Aorta (tissue), 5 donors: ENCODE measurements around the gene MORF4L1. TPM values are rescaled to one million over a fixed set of nuclear protein-coding genes. Genes with fewer than 3 reads are reported as not detected.
A peak's percentile ranks its signal among the peaks of the same experiment; 100 is the strongest.

Experiments used
- ATAC-seq: fragments of 200-7000 bp; cut with Tn5 transposase; one replicate; pipeline ENCODE4 v1.9.1; 2022; ENCODE audit warnings: moderate library complexity; ENCODE audit not compliant: low FRiP score
- DNase-seq, 2 donors: peaks; one replicate each; pipeline ENCODE4 v3.0.0-alpha.2; 2020
- H3K27ac ChIP-seq, 2 donors: one replicate each; pipeline ENCODE4 v1.5.1; 2013; ENCODE audit warnings: low read length in 2 of 2, mild to moderate bottlenecking in 2 of 2, moderate library complexity in 2 of 2, control low read depth in 1 of 2, inconsistent platforms in 1 of 2, low read depth in 1 of 2
- H3K27me3 ChIP-seq, 2 donors: one replicate each; pipeline ENCODE4 v1.6.1; 2013; ENCODE audit warnings: control low read depth in 1 of 2, low read length in 1 of 2, mild to moderate bottlenecking in 1 of 2, moderate library complexity in 1 of 2; ENCODE audit not compliant: insufficient read depth in 2 of 2, control insufficient read depth in 1 of 2
- H3K36me3 ChIP-seq, 2 donors: one replicate each; pipeline ENCODE4 v1.6.1; 2013; ENCODE audit warnings: control low read depth in 1 of 2, low read length in 1 of 2, mild to moderate bottlenecking in 1 of 2; ENCODE audit not compliant: insufficient read depth in 2 of 2, control insufficient read depth in 1 of 2
- H3K4me1 ChIP-seq, 2 donors: one replicate each; pipeline ENCODE4 v1.6.1; 2013; ENCODE audit warnings: low read length in 2 of 2, control low read depth in 1 of 2, mild to moderate bottlenecking in 1 of 2, moderate library complexity in 1 of 2; ENCODE audit not compliant: insufficient read depth in 2 of 2, control insufficient read depth in 1 of 2
- H3K4me3 ChIP-seq, 2 donors: one replicate each; pipeline ENCODE4 v1.5.1; 2013; ENCODE audit warnings: low read length in 2 of 2, control low read depth in 1 of 2, mild to moderate bottlenecking in 1 of 2
- H3K9me3 ChIP-seq: one replicate; pipeline ENCODE4 v1.6.1; 2013; ENCODE audit warnings: mild to moderate bottlenecking, low read length; ENCODE audit not compliant: control insufficient read depth
- WGBS, 2 donors: extraction: QIAGEN DNeasy Blood & Tissue Kit; methylation state at CpG; one replicate each; pipeline ENCODE4 v1.1.7; 2013; 5-methylcytosine and 5-hydroxymethylcytosine counted together
- intact Hi-C, 2 donors: fragments of 100-400 bp; cut with DNase I; formaldehyde crosslinking; loops; one replicate each; pipeline versions ENCODE4 v1.14.2 to v1.15.0; 2022
- polyA plus RNA-seq, 2 donors: library from polyadenylated mRNA; stranded (reverse); fragments of 200-250 nt; gene quantifications; one replicate each; pipeline ENCODE4 v1.2.3, GENCODE V29; 2013
- total RNA-seq, 2 donors: library from RNA; stranded (reverse); fragmentation: NEBNext Ultra II Directional; extraction: Animal tissue kit (Norgen Biotek cat#: 25700); gene quantifications; one replicate each; pipeline ENCODE4 v1.2.1, GENCODE V29; 2021
- donor health status: healthy with polysubstance abuse.
- donor health status: Bipolar disorder and iron deficiency.
- donor health status: DM: no; HTN: no; CAD: no.
- donor health status: DM: no; HTN: no; CAD: no.
- donor health status: DM: yes; HTN: yes; CAD: no.

The MORF4L1 gene
- total and polyA plus RNA-seq, 4 donors, result 363 to 868 (median 429) TPM

- ATAC-seq (no peak), DNase-seq (no peak)
- Histone ChIP-seq H3K9me3 (no peaks in the 10 kb centered on the region), H3K36me3 (no peaks in the 10 kb centered on the region), H3K4me1 (no peaks in the 10 kb centered on the region), H3K27me3 (no peaks in the 10 kb centered on the region), H3K4me3 (no peak overlapping the region), H3K27ac (no peak overlapping the region)
- intact Hi-C loops, result no loop called here
- 79 to 81% methylated on average over 6 of the region's 6 CpGs for WGBS, 2 donors
Measured at GRCh38 chr15:78938658-78939488, 66.2 kb downstream of the MORF4L1 start.

GRCh38 chr15:78942741-78943140 is 70.1 kb downstream of the MORF4L1 start:
- Histone ChIP-seq H3K4me3 (no peak overlapping the region), H3K27me3 (no peaks in the 10 kb centered on the region), H3K36me3 (no peaks in the 10 kb centered on the region), H3K27ac (no peak overlapping the region), H3K9me3 (no peaks in the 10 kb centered on the region), H3K4me1 (peaks cover 0 to 3% of the 10 kb centered on the region in 2 donors)
- DNase-seq (peak in 1 of 2 donors; percentile 5), ATAC-seq (no peak)
- intact Hi-C loops, result no loop called here
- WGBS, 2 donors, result 95% methylated on average over 4 of the region's 4 CpGs

- peak in 1 of 2 donors; percentile 67 for DNase-seq
- H3K4me3 ChIP-seq, result no peak overlapping the region
- intact Hi-C loops, result no loop called here
- 18 to 21% methylated on average over 7 of the region's 7 CpGs for WGBS, 2 donors
- H3K9me3 ChIP-seq, result no peaks in the 10 kb centered on the region
- no peaks in the 10 kb centered on the region for H3K27me3 ChIP-seq
- H3K36me3 ChIP-seq, result no peaks in the 10 kb centered on the region
- no peak for ATAC-seq
- H3K27ac ChIP-seq, result no peak overlapping the region
- H3K4me1 ChIP-seq, result peaks cover 0 to 3% of the 10 kb centered on the region in 2 donors
Measured at GRCh38 chr15:78943692-78944091, 71.0 kb downstream of the MORF4L1 start.

- Histone ChIP-seq H3K9me3 (no peaks in the 10 kb centered on the region), H3K27me3 (no peaks in the 10 kb centered on the region), H3K36me3 (no peaks in the 10 kb centered on the region), H3K4me1 (peaks cover 0 to 3% of the 10 kb centered on the region in 2 donors), H3K27ac (no peak overlapping the region), H3K4me3 (peak overlapping the region; percentile 18 to 22)
- 18 to 19% methylated on average over 12 of the region's 12 CpGs for WGBS, 2 donors
- DNase-seq, result peak in 1 of 2 donors; percentile 66
- peak; percentile 31 for ATAC-seq
- intact Hi-C loops, result no loop called here
Measured at GRCh38 chr15:78944202-78944625, 71.5 kb downstream of the MORF4L1 start.

GRCh38 chr15:78944669-78945407 is 72.1 kb downstream of the MORF4L1 start, which contains the start of gene CTSH:
TSS of gene CTSH (minus strand) at chr15:78945046. CDS start at chr15:78944981, 65 bp downstream.
- WGBS, 2 donors, result 2% methylated on average over 45 to 71 of the region's 71 CpGs
- intact Hi-C loops, result no loop called here
- H3K27me3 ChIP-seq, result no peaks in the 10 kb centered on the region
- peak within 1 kb of the TSS; percentile 18 to 22 for H3K4me3 ChIP-seq
- no peaks in the 10 kb centered on the region for H3K9me3 ChIP-seq
- ATAC-seq, result peak; percentile 93
- DNase-seq, result peak; percentile 88 to 94
- H3K4me1 ChIP-seq, result peaks cover 0 to 3% of the 10 kb centered on the region in 2 donors
- no peaks in the 10 kb centered on the region for H3K36me3 ChIP-seq
- H3K27ac ChIP-seq, result no peak within 1 kb of the TSS

GRCh38 chr15:78946493-78946892 is 73.8 kb downstream of the MORF4L1 start:
- Histone ChIP-seq H3K9me3 (no peaks in the 10 kb centered on the region), H3K36me3 (no peaks in the 10 kb centered on the region), H3K4me1 (peaks cover 0 to 4% of the 10 kb centered on the region in 2 donors), H3K27me3 (no peaks in the 10 kb centered on the region), H3K27ac (no peak overlapping the region), H3K4me3 (no peak overlapping the region)
- DNase-seq (peak in 1 of 2 donors; percentile 45), ATAC-seq (no peak)
- intact Hi-C loops, result no loop called here
- WGBS, 2 donors, result 95 to 97% methylated on average over 5 of the region's 5 CpGs

- intact Hi-C loops, result no loop called here
- peaks cover 0 to 7% of the 10 kb centered on the region in 2 donors for H3K4me1 ChIP-seq
Measured at GRCh38 chr15:78947506-78947905, 74.8 kb downstream of the MORF4L1 start.

More at GRCh38 chr15:78947506-78947905, 74.8 kb downstream of the MORF4L1 start:
- DNase-seq (peak in 1 of 2 donors; percentile 26), ATAC-seq (no peak)
- no peaks in the 10 kb centered on the region for H3K9me3 ChIP-seq
- no peak overlapping the region for H3K27ac ChIP-seq
- no peaks in the 10 kb centered on the region for H3K27me3 ChIP-seq
- H3K36me3 ChIP-seq, result no peaks in the 10 kb centered on the region
- H3K4me3 ChIP-seq, result no peak overlapping the region
- 93 to 95% methylated on average over 5 of the region's 5 CpGs for WGBS, 2 donors
